GM12865 (cell line): ENCODE measurements around the gene CTRL.
A peak's percentile ranks its signal among the peaks of the same experiment; 100 is the strongest.

Source experiments
- DNase-seq: peaks from one replicate; pipeline ENCODE4 v3.0.0; 2010; ENCODE audit warnings: low read depth
- H3K4me3 ChIP-seq: 2 replicates; pipeline ENCODE4 v1.5.1; 2011; ENCODE audit warnings: mild to moderate bottlenecking, low read depth, low read length, control low read depth
- TF ChIP-seq, protein P1 (sequence below): IDR thresholded peaks from 2 replicates; pipeline ENCODE4 v1.5.1; 2011; ENCODE audit warnings: low read length, control low read depth, low read depth, inconsistent platforms; ENCODE audit not compliant: insufficient read depth; ENCODE audit errors: missing control alignments

CTRL gene

GRCh38 chr16:67884684-67885083 lies 47.0 kb downstream of the CTRL start, which contains the start of gene NRN1L:
Gene NRN1L (plus strand): TSS chr16:67884885. CDS start chr16:67884904, 19 bp downstream.
- DNase-seq = no peak
- TF ChIP-seq, protein P1, sequence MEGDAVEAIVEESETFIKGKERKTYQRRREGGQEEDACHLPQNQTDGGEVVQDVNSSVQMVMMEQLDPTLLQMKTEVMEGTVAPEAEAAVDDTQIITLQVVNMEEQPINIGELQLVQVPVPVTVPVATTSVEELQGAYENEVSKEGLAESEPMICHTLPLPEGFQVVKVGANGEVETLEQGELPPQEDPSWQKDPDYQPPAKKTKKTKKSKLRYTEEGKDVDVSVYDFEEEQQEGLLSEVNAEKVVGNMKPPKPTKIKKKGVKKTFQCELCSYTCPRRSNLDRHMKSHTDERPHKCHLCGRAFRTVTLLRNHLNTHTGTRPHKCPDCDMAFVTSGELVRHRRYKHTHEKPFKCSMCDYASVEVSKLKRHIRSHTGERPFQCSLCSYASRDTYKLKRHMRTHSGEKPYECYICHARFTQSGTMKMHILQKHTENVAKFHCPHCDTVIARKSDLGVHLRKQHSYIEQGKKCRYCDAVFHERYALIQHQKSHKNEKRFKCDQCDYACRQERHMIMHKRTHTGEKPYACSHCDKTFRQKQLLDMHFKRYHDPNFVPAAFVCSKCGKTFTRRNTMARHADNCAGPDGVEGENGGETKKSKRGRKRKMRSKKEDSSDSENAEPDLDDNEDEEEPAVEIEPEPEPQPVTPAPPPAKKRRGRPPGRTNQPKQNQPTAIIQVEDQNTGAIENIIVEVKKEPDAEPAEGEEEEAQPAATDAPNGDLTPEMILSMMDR = no peak
- no peak within 1 kb of the TSS for H3K4me3 ChIP-seq

- TF ChIP-seq, protein P1 = peak; percentile 92
- DNase-seq = peak; percentile 68
Observed at GRCh38 chr16:67883872-67884261, 47.8 kb downstream of the CTRL start.

GRCh38 chr16:67883146-67883871 lies 48.4 kb downstream of the CTRL start:
- no peak for DNase-seq
- TF ChIP-seq, protein P1 = no peak
- H3K4me3 ChIP-seq = no peak overlapping the region

More at GRCh38 chr16:67883872-67884261, 47.8 kb downstream of the CTRL start:
- H3K4me3 ChIP-seq = no peak overlapping the region

DNA sequence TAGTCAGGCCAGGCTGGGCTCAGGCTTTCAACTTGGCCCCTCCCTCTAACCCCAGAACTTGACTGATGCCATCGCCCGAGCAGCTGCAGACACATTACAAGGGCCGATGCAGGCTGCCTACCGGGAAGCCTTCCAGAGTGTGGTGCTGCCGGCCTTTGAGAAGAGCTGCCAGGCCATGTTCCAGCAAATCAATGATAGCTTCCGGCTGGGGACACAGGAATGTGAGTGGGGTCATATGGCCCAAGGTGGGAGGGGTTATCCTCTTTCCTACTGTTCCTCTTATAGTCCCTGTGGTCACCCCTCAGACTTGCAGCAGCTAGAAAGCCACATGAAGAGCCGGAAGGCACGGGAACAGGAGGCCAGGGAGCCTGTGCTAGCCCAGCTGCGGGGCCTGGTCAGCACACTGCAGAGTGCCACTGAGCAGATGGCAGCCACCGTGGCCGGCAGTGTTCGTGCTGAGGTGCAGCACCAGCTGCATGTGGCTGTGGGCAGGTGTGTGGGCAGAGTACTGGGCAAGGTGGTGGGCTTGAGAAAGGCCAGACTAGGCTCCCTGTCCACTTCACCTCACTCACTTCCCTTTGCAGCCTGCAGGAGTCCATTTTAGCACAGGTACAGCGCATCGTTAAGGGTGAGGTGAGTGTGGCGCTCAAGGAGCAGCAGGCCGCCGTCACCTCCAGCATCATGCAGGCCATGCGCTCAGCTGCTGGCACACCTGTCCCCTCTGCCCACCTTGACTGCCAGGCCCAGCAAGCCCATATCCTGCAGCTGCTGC lies 49.1 kb downstream of the CTRL start:
- no peak for DNase-seq
- TF ChIP-seq, protein P1 = no peak
- H3K4me3 ChIP-seq = no peak overlapping the region

- TF ChIP-seq, protein P1 = no peak
- H3K4me3 ChIP-seq = no peak overlapping the region
- no peak for DNase-seq
Observed at GRCh38 chr16:67881621-67882161, 50.0 kb downstream of the CTRL start.

- TF ChIP-seq, protein P1 = no peak
- DNase-seq = no peak
- no peak overlapping the region for H3K4me3 ChIP-seq
Observed at GRCh38 chr16:67880584-67880983, 51.1 kb downstream of the CTRL start.
